PFSK-1 (cell line): Measurements from ENCODE around the gene CPAMD8.

Experiments
- FOXP2 ChIP-seq: optimal IDR thresholded peaks from 2 replicates; pipeline ENCODE3; 2011; ENCODE audit warnings: borderline replicate concordance, control low read depth, inconsistent platforms; ENCODE audit not compliant: insufficient read depth; ENCODE audit errors: extremely low read length, extremely low read depth
- POLR2AphosphoS5 ChIP-seq: IDR thresholded peaks from 2 replicates; pipeline ENCODE4 v1.6.1; 2012; ENCODE audit warnings: low read depth, mild to moderate bottlenecking, control low read depth, low read length, moderate library complexity
- REST ChIP-seq, 2 experiments: IDR thresholded peaks; 2 replicates each; pipeline versions ENCODE4 v1.6.1 to v1.8.0; 2011 to 2012; ENCODE audit warnings: low read depth in 2 of 2, low read length in 2 of 2, control low read depth in 1 of 2, inconsistent platforms in 1 of 2, mild to moderate bottlenecking in 1 of 2, moderate library complexity in 1 of 2; ENCODE audit not compliant: insufficient read depth in 1 of 2
- SIN3A ChIP-seq: IDR thresholded peaks from 2 replicates; pipeline ENCODE4 v1.6.1; 2012; ENCODE audit warnings: mild to moderate bottlenecking, low read length, moderate library complexity, borderline replicate concordance; ENCODE audit not compliant: insufficient read depth
- TAF1 ChIP-seq: IDR thresholded peaks from 2 replicates; pipeline ENCODE4 v1.6.1; 2012; ENCODE audit warnings: low read length, control low read depth, borderline replicate concordance; ENCODE audit not compliant: insufficient read depth

The CPAMD8 gene

GRCh38 chr19:17020823-17021222, 5.8 kb downstream of the CPAMD8 start:
- TF ChIP-seq SIN3A (no peak), FOXP2 (no peak), REST (IDR thresholded peaks at IDR 0.05; ENCODE audit: insufficient read depth in 1 of 2, low read depth in 2 of 2, low read length in 2 of 2) (no peak), TAF1 (no peak), POLR2AphosphoS5 (no peak)

- no peak for TF ChIP-seq POLR2AphosphoS5
- TF ChIP-seq TAF1, result no peak
- no peak for TF ChIP-seq SIN3A
Observed at GRCh38 chr19:17020385-17020784, 6.2 kb downstream of the CPAMD8 start.

DNA sequence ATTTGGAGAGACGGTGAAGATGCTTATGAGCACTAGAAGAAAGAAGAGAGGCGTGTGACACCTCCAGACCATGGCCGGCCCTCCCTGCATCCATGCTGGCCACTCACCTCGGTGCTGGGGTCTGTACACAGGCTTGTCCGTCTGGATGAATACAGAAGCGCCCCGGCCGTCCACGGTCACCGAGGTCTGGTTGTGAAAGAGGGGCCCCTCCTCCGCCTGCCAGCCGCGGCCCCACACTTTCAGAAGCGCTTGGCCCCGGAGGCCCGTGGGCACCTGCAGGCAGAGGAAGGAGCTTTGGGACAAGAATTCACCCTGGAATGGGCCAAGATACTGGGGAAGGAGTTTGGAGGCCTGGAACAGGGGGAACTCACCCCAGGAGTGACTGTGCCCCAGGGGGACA, 15.1 kb downstream of the CPAMD8 start:
- TF ChIP-seq REST (IDR thresholded peaks at IDR 0.05; ENCODE audit: insufficient read depth in 1 of 2, low read depth in 2 of 2, low read length in 2 of 2) (no peak), SIN3A (no peak), POLR2AphosphoS5 (no peak), FOXP2 (no peak), TAF1 (no peak)

DNA sequence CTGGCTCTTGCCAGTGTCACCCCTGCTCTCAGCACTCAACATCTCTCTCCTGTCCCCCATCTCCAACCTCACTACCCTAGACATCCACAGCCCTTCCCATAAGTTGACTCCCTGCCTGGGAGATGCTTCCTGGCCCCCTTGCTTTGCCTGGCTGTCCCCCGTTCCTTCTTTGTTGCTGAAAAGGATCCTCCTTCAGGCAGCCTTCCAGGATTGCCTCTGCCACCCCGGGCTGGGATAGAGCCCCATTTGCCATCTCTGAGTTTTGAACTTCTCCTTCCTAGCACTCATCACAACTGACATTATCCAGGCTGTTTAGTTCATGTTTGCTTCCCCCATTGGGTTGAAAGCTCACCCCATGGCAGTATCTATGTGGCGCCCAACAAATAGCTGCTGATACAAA, 20.0 kb downstream of the CPAMD8 start:
- TF ChIP-seq REST (IDR thresholded peaks at IDR 0.05; ENCODE audit: insufficient read depth in 1 of 2, low read depth in 2 of 2, low read length in 2 of 2), result no peak
- TF ChIP-seq TAF1, result no peak
- no peak for TF ChIP-seq FOXP2
- TF ChIP-seq SIN3A, result no peak
- no peak for TF ChIP-seq POLR2AphosphoS5

GRCh38 chr19:17005000-17005399, 21.6 kb downstream of the CPAMD8 start:
- no peak for TF ChIP-seq SIN3A
- TF ChIP-seq FOXP2, result no peak
- TF ChIP-seq POLR2AphosphoS5, result no peak
- TF ChIP-seq REST (IDR thresholded peaks at IDR 0.05; ENCODE audit: insufficient read depth in 1 of 2, low read depth in 2 of 2, low read length in 2 of 2), result no peak
- TF ChIP-seq TAF1, result no peak
